ENCODE measurements around the gene SPHK2. TPM values are rescaled to one million over a fixed set of nuclear protein-coding genes. Genes with fewer than 3 reads are reported as not detected.
A peak's percentile ranks its signal among the peaks of the same experiment; 100 is the strongest.
"Not testable (repeated sequence)": the region's sequence is repeated elsewhere in the genome, so short reads cannot be mapped to it uniquely, and the experiment has no call there.

SPHK2 gene, protein sequence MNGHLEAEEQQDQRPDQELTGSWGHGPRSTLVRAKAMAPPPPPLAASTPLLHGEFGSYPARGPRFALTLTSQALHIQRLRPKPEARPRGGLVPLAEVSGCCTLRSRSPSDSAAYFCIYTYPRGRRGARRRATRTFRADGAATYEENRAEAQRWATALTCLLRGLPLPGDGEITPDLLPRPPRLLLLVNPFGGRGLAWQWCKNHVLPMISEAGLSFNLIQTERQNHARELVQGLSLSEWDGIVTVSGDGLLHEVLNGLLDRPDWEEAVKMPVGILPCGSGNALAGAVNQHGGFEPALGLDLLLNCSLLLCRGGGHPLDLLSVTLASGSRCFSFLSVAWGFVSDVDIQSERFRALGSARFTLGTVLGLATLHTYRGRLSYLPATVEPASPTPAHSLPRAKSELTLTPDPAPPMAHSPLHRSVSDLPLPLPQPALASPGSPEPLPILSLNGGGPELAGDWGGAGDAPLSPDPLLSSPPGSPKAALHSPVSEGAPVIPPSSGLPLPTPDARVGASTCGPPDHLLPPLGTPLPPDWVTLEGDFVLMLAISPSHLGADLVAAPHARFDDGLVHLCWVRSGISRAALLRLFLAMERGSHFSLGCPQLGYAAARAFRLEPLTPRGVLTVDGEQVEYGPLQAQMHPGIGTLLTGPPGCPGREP
- 13.8 TPM for polyA plus RNA-seq (2013, experiment 1 of 2; ENCODE audit: insufficient read length)
- polyA plus RNA-seq (2013, experiment 2 of 2; ENCODE audit: insufficient read length): 17.0 TPM

DNA sequence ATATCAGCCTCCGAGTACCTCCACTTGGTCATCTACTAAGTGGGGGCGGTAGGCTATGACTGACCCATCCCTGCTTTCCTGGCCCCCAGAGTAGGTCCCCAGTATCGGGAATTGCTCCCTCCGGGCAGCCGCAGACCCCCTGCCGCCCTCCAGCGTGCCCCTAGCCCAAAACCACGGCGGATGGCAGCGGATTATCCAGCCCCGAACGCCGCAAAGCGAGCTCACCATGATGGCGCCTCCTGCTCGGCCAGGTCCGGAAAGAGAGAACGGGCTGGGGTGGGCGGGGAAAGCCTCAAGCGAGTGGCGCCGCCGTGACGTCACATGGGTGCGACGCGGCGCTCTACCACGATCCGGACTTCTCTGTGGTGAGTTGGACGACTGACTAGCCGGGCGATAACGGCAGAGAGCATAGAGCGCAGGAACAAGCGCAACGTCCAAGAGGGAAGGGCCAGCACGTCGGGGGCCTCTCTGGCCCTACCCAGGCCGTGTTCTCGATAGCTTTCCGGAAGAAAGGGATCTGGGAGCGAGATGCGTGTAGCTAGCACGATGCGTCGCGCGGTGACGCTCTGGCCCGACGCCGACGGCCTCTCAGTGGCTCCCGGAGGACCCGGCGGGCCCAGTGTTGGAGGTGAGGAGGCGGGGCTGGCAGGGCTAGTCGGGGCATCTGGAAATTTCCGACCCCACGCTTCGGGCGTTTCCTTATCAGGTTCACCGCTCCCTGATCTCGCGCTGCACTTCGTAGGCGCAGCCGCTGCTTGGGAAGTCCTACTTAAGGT lies at the start of gene SPHK2, which contains the start of gene RPL18:
SPHK2 (plus strand) TSS at position 591 of the 776 bp plus-strand sequence. CDS start 1,009 bp downstream, outside the sequence.
RPL18 (minus strand) TSS at position 263 of the 776 bp plus-strand sequence; CDS start at position 228, 35 bp downstream.
- peak; percentile 100 for DNase-seq

DNA sequence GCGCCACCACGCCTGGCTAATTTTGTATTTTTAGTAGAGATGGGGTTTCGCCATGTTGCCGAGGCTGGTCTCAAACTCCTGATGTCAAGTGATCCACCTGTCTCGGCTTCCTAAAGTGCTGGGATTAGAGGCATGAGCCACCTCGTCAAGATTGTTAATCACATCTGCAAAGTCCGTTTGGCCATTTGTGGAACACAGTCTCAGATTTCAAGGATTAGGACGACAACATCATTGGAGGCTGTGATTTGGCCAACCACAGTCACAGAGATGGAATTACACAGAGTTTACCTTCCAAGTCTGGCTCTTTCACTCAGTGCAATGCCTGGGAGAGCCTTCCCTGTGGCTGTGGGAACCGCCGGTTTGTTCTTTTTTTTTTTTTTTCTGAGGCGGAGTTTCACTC lies 49.5 kb upstream of the SPHK2 start:
- peak; percentile 29 for DNase-seq

DNA sequence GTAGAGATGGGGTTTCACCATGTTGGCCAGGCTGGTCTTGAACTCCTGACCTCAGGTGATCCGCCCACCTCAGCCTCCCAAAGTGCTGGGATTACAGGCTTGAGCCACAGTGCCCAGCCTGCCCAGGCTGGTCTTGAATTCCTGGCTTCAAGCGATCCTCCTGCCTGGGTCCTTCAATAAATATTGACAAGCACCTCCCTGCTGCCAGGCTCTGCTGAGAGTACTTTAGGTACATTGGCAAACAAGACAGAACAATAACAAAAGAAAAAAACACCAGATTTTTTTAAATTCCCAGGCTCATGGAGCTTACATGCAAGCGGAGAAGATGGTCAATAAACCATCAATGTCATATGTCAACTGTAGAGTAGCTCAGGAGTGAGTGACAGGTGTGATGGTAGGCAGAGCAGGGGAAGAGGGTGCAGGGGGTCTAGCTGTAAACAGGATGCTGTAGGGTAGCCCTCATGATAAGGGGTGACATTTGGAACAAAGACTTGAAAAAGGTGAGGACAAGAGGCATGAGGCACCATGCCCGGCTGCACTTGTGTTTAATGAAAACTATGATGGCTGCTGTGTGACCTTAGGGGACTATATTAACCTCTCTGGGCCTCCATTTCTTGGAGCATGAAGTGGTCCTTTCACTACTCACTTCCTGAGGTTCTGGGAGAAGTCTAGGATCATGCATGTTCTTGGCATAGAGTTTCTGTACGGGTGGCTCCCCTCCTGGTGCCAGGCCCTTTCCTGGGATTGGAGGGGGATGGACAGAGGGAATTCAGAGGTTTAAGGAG lies 47.7 kb upstream of the SPHK2 start:
- no peak for DNase-seq

DNA sequence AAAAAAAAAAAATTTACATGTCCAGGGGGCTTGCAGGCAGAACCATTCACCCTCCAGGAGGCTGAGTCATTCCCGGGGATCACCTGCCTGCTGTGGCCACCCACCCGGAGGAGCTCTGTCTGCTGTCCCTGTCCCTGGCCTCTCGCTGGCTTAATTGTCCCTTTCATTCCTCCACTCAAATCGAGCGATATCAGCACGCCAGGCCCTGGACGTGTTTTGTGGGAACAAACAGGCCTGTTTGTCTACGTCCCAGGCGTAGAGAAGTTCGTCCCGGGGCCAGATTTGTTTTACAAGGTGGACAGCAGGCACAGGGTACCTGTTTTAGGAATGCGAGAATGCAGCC lies 46.2 kb upstream of the SPHK2 start:
- no peak for DNase-seq

DNA sequence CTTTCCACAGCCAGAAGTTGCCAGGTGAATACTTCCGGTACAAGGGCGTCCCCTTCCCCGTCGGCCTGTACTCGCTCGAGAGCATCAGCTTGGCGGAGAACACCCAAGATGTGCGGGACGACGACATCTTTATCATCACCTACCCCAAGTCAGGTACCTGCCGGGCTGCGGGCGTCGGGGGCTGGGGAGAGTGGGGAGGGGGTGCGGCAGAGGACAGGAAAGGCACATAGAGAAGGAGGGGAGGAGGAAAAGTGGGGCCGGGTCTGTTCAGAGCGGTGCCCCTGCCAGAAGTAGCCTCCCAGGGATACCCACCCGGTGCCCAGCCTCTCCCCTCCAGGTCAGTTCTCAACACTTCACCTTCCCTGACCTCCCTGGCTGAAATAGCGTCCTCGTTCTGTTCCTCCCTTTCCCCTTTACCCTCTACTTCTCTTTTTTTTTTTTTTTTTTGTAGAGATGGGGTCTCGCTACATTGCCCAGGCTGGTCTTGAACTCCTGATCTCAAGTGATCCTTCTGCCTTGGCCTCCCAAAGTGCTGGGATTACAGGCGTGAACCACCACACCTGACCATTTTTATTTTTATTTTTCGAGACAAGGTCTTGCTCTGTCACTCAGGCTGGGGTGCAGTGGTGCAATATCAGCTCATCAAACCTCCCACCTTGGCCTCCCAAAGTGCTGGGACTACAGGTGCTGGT lies 43.2 kb upstream of the SPHK2 start:
- no peak for DNase-seq

DNA sequence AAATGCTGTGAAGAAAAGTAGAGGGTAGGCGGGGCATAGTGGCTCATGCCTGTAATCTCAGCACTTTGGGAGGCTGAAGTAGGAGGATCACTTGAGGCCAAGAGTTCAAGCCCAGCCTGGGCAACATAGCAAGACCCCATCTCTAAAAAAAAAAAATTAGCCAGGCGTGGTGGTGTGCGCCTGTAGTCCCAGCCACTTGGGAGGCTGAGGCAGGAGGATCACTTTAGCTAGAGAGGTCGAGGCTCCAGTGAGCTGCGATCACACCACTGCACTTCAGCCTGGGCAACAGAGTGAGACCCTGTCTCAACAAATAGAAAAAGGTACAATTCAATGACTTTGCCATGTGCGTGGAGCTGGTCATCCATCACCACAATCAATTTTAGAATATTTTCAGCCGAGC lies 41.4 kb upstream of the SPHK2 start:
- DNase-seq: not testable (repeated sequence)

DNA sequence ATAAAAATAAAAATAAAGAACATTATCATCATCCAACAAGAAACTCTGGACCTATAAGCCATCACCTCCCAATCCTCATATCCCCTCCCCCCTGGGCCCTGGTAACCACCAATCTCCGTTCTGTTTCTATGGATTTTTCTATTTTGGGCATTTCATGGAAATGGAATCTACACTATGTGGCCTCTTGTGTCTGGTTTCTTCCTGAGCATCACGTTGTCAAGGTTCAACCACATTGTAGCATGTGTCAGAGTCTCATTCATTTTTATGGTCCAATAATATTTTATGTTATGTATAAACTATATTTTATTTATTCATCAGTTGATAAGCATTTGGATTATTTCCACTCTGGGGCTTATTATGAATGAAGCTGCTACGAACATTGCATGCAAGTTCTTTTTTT lies 40.4 kb upstream of the SPHK2 start:
- DNase-seq: peak; percentile 52

DNA sequence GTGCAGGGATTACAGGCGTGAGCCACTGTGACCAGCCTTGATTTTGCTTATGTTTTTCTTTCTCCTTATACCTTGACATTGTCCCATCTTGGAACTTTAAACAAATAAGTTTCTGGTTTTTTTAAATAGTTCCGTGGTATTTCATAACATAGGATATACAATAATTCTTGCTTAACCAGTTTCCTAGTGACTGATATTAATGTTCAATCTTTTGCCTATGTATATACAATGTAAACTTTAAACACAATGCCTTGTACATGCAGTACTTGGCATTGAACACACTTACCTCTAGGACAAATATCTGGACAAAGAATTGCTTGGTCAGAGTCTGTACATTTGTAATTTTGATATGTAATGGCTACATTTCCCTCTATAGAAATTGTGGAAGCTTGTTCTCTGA lies 37.1 kb upstream of the SPHK2 start:
- DNase-seq: no peak

DNA sequence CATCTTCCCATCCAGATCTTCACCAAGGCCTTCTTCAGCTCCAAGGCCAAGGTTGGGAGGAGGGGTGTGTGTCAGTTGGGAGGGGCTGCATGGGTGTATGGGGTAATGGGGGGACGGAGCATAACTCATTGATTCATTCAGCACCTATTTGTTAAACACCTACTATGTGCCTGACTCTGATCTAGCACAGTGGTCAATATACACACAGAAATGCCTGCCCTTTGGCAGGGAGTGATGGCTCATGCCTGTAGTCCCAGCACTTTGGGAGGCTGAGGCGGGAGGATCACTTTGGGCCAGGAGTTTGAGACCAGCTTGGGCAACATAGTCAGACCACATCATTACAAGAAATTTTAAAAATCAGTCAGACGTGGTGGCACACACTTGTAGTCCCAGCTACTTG lies 31.9 kb upstream of the SPHK2 start:
- no peak for DNase-seq

DNA sequence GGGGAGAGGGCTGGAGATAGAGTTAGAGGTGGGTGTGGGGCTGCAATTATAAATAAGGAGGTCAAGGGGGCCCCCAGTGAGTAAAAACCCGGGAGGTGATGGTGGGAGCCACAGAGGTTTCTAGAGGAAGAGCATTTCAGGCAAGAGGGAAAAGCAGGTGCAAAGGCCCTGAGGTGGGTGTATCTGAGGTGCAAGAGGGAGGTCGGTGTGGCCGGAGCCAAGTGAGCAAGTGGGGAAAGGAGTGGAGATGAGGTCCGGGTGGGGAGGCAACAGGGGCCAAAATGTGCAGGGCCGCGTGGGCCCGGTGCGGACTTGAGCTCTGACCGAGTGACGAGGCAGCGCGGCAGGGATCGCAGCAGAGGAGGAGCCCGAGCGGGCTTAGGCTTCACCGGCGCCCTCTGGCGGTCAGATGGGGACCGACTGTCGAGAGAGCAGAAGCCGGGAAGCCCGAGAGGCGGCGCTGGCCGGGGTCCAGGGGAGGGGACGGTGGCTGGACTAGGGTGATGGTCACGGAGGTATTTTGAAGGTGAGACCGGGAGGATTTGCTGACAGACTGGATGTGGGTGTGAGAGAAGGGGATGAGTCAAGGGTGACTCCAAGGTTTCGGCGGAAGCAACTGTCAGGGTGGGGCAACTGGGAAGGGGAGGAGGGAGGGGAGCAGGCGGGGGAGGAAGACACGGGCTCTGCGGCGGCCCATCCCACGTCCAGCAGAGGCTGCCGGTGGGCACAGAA lies 30.5 kb upstream of the SPHK2 start:
- DNase-seq: peak; percentile 80

DNA sequence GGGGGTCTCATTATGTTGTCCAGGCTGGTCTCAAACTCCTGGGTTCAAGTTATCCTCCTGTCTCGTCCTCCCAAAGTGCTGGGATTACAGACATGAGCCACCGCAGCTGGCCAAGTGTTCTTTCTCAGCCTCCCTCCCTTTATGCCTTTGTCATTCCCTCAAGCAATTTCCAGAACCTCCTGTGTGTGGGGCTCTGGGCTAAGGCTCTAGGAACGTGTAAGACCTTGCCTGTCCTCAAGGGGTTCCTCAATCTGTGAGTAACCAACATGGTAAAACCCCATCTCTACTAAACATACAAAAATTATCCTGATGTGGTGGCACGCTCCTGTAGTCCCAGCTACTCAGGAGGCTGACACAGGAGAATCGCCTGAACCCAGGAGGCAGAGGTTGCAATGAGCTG lies 28.3 kb upstream of the SPHK2 start:
- DNase-seq: no peak

DNA sequence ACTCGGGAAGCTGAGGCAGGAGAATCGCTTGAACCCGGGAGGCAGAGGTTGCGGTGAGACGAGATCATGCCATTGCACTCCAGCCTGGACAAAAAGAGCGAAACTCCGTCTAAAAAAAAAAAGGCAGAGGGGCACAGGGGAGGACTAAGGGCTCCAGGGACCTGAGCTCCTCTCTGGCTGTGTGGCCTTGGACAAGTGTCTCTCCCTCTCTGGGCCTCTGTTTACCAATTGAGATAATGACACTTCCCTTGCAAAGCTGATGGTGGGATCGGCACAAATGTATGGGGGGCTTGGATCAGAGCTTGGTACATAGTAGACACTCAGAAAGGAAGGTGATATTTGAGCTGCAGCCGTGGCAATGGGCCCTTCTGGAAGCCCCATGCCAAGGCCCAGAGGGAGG lies 24.1 kb upstream of the SPHK2 start:
- DNase-seq: no peak

DNA sequence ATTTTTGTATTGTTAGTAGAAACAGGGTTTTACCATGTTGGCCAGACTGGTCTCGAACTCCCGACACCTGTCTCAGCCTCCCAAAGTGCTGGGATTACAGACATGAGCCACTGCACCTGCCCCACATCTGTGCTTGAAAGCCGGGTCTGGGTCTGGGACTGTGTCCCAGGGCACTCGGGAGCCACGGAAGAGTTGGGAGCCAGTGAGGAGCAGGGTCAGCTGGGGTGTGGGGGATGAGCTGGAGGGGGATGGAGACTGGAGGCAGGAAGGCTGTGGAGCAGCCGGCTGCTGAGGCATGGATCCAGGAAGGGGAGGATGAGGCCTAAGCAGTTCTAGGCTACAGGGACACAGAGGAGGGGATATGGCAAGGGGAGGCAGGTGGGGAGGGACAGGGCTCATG lies 23.5 kb upstream of the SPHK2 start:
- no peak for DNase-seq

DNA sequence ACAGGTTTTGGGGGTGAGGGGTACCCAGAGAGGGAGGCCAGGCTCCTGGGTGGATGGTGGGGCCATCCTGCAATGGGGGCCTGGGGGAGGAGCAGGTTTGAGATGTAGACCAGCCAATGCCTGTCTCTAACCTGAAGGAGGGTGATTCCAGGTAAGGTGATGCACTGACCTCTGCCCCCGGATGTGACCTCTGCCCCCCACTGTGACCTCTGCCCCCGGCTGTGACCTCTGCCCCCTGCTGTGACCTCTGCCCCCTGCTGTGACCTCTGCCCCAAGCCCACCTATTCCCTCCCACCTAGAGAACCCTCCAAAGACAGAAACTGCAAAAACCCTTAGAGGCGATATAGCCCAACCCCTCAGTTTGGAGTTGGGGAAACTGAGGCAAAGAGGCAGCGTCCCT lies 23.1 kb upstream of the SPHK2 start:
- no peak for DNase-seq

DNA sequence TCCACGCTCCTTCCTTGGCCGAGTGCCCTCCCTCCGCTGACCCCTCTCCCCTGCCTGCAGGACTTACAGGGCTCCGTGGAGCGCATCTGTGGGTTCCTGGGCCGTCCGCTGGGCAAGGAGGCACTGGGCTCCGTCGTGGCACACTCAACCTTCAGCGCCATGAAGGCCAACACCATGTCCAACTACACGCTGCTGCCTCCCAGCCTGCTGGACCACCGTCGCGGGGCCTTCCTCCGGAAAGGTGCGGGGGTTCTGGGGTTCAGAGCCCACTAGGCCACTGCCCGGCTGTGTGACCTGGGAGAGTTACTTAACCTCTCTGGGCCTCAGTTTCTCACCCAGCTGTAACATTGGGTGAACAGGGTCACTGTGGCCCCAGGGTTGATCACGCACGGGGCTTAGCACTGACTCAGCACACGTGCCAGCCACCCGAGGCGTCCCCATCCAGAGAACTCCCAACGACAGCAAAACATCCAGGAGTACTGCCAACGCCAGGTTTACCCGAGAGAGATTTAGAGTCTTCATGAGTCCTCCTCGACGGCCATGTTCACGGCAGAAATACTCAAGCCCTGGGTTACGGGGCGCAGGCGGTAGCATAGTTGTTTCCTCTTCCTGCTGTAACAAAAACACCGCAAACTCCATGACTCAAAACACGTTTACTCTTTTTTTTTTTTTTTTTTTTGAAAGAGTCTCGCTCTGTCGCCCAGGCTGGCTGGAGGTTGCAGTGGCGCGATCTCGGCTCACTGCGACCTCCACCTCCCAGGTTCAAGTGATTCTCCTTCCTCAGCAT lies 22.4 kb upstream of the SPHK2 start:
- DNase-seq: no peak

DNA sequence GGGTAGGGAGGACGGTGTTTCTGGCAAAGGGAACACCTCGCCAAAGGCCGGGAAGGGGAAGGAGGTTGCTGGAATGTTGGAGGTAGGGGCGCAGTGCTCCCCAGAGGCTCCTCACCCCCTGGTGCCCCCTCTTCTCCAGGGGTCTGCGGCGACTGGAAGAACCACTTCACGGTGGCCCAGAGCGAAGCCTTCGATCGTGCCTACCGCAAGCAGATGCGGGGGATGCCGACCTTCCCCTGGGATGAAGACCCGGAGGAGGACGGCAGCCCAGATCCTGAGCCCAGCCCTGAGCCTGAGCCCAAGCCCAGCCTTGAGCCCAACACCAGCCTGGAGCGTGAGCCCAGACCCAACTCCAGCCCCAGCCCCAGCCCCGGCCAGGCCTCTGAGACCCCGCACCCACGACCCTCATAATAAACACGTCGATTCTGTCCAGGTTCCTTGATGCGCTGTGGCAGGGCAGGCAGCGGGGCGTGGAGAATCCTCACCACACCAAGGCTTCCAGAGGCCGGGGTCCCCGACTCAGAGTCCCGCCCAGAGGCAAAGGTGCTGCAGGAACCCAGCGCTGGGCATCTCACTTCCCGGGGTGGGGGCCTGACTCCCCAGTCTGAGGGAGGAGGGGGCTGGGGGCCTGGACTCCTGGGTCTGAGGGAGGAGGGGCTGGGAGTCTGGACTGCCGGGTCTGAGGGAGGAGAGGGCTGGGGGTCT lies 20.2 kb upstream of the SPHK2 start:
- DNase-seq: no peak

DNA sequence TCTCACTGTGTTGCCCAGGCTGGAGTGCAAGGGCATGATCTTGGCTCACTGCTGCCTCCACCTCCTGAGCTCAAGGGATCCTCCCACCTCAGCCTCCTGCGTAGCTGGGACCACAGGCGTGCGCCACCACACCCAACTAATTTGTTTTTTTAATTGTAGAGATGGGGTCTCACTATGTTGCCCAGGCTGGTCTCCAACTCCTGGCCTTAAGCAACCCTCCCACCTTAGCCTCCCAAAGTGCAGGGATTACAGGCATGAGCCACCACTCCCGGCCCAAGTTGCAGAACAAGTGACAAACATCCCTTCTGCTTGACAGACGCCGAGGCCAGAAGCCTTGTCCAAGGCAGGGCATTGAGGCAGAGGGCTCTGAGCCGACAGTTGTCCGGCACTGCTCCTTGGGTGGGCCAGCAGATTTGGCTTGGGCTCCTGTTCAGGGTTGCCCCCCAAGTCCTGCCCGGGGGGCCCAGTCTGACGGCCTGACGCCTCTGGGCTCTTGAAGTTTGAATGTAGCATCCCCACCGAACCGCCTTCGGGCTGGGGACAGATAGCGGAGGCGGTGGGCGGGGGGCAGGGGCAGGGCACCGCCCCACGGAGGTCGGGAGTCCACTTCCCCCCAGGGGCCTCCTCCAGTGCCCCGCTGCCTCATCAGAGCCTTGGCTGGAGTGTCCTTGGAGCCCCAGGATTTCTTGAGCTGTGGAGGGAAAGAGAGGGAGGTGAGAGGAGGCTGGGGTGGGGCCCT lies 18.5 kb upstream of the SPHK2 start:
- no peak for DNase-seq

DNA sequence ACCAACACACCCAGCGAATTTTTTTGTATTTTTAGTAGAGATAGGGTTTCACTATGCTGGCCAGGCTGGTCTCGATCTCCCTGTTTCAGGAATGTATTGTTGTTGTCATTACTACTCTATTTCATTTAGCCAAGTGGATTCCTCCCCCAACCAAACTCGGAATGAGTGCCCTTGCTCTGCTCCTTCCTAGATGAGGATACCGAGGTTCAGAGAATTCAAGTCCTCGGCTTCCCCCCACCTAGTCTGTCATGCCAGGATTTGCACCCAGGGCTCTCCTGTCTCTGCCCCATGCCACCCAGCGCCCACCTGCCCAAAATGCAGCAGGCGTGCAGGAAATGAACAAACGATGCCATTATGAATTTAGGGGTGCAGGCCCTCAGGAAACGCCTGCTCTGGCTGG lies 16.3 kb upstream of the SPHK2 start:
- DNase-seq: no peak

DNA sequence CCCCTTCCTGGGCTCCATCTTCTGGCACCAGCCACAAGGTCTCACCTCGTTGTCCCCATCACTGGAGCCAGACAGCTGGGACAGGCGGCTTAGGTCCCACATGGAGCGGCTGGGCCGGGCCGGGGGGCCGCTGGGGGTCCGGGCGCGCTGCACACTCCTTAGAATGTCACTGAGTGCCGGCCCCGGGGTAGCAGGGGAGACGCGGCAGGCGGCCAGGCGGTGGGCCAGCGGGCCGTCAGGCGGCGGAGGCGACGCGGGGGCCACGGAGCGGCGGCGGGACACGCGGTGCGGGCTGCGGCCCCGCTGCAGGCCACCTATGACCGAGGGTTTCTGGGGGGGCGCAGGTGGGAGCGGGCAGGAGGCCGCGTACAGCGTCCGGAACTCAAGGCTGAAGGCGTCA lies 15.9 kb upstream of the SPHK2 start:
- DNase-seq: no peak
